K562 (cell line): ENCODE measurements around the gene ANKRD65. TPM values are rescaled to one million over a fixed set of nuclear protein-coding genes. Genes with fewer than 3 reads are reported as not detected.
A peak's percentile ranks its signal among the peaks of the same experiment; 100 is the strongest.

Experiments
- ATAC-seq: fragments of 200-7000 bp; cut with Tn5 transposase; 3 replicates; pipeline ENCODE4 v1.9.1; 2020; ENCODE audit warnings: moderate library complexity
- BruUV-seq: library from RNA; stranded (reverse); fragments of 400-500 nt; replicated peaks from 2 replicates; lab custom pipeline; 2021; lab: Mats Ljungman, UMichigan
- CTCF ChIA-PET: fragments of 300-600 bp; formaldehyde crosslinking; extraction: SDS; loops from one replicate; lab custom pipeline; 2021; ENCODE audit warnings: low intra/inter-chr PET ratio; lab: Yijun Ruan, JAX
- POLR2A ChIA-PET: fragments of 300-600, 350-650 bp; sonication (Branson Sonifier 250); formaldehyde crosslinking; extraction: SDS; loops from one replicate; lab custom pipeline; 2021; ENCODE audit warnings: antibody characterized with exemption, inconsistent platforms; lab: Yijun Ruan, JAX
- DNase-seq, 4 experiments: peaks; one replicate each; pipeline versions ENCODE4 v3.0.0 to v3.0.0-alpha.2; 2011 to 2018; ENCODE audit warnings: low spot score in 3 of 4, mixed read lengths in 3 of 4; ENCODE audit errors: extremely low read depth in 1 of 4
- FAIRE-seq: peaks from 2 replicates; lab custom pipeline; 2011; peaks lifted over from hg19 to GRCh38; lab: Jason Lieb, UNC
- H2AFZ ChIP-seq: 2 replicates; pipeline ENCODE4 v1.6.0; 2011; ENCODE audit warnings: low read depth, low read length, control low read depth, inconsistent platforms
- H3K27ac ChIP-seq: fragments of 200-600 bp; 3 replicates; pipeline ENCODE4 v1.8.0; 2011; ENCODE audit warnings: low read depth, mild to moderate bottlenecking, control low read depth, inconsistent platforms, low read length, moderate library complexity, mixed read lengths; ENCODE audit errors: extremely low read depth
- H3K27me3 ChIP-seq, 2 experiments: fragments of 300-600 bp in 1 of 2; 2 replicates in 1 of 2; 3 replicates in 1 of 2; pipeline versions ENCODE4 v1.6.0 to v1.8.0; 2011; ENCODE audit warnings: inconsistent platforms in 2 of 2, low read length in 2 of 2, mild to moderate bottlenecking in 1 of 2, mixed read lengths in 1 of 2, moderate library complexity in 1 of 2; ENCODE audit not compliant: control insufficient read depth in 2 of 2, insufficient read depth in 2 of 2
- H3K36me3 ChIP-seq: fragments of 300-600 bp; 3 replicates; pipeline ENCODE4 v1.8.0; 2011; ENCODE audit warnings: mild to moderate bottlenecking, low read length, inconsistent platforms; ENCODE audit not compliant: control insufficient read depth, insufficient read depth
- H3K4me1 ChIP-seq, 2 experiments: fragments of 200-600 bp in 1 of 2; replicated peaks in 1 of 2; 2 replicates in 1 of 2; 3 replicates in 1 of 2; pipeline versions ENCODE4 v1.5.1 to v1.8.0; 2011; ENCODE audit warnings: inconsistent platforms in 2 of 2, low read length in 2 of 2, mild to moderate bottlenecking in 1 of 2, mixed read lengths in 1 of 2, moderate library complexity in 1 of 2; ENCODE audit not compliant: control insufficient read depth in 2 of 2, insufficient read depth in 2 of 2
- H3K4me2 ChIP-seq: 2 replicates; pipeline ENCODE4 v1.6.1; 2011; ENCODE audit warnings: low read length, control low read depth, inconsistent platforms, mixed read lengths; ENCODE audit not compliant: insufficient read depth
- H3K4me3 ChIP-seq: fragments of 200-600 bp; sonication (generic), shearing (Covaris generic); 2 replicates; pipeline ENCODE4 v1.5.1; 2016; ENCODE audit warnings: control low read depth, inconsistent platforms
- H3K79me2 ChIP-seq: fragments of 200-600 bp; 3 replicates; pipeline ENCODE4 v1.8.0; 2011; ENCODE audit warnings: low read length, inconsistent platforms; ENCODE audit not compliant: control insufficient read depth, insufficient read depth
- H3K9ac ChIP-seq, 2 experiments: 2 replicates each; pipeline versions ENCODE4 v1.6.0 to v1.6.1; 2011; ENCODE audit warnings: low read depth in 2 of 2, low read length in 2 of 2, control low read depth in 1 of 2, inconsistent platforms in 1 of 2, mild to moderate bottlenecking in 1 of 2, mixed read lengths in 1 of 2; ENCODE audit not compliant: insufficient read depth in 1 of 2
- H3K9me1 ChIP-seq: one replicate; pipeline ENCODE4 v1.6.0; 2011; ENCODE audit warnings: inconsistent platforms, mild to moderate bottlenecking, low read length, moderate library complexity; ENCODE audit not compliant: control insufficient read depth, insufficient read depth
- H3K9me3 ChIP-seq: replicated peaks from 2 replicates; pipeline ENCODE4 v1.5.1; 2011; ENCODE audit warnings: low read depth, low read length, inconsistent platforms; ENCODE audit not compliant: control insufficient read depth, insufficient read depth
- H4K20me1 ChIP-seq: replicated peaks from 2 replicates; pipeline ENCODE4 v1.6.1; 2011; ENCODE audit warnings: low read length, inconsistent platforms, mixed read lengths; ENCODE audit not compliant: control insufficient read depth, insufficient read depth
- ATF3 ChIP-seq, 2 experiments: fragments of 450-650 bp in 1 of 2; sonication (generic) in 1 of 2; formaldehyde crosslinking in 1 of 2; IDR thresholded peaks in 1 of 2; conservative IDR thresholded peaks in 1 of 2; 2 replicates each; pipeline versions ENCODE4 v1.6.1 to v1.8.1; 2016 to 2023; ENCODE audit warnings: mild to moderate bottlenecking in 2 of 2, moderate library complexity in 2 of 2, inconsistent platforms in 1 of 2, missing genetic modification reagents in 1 of 2
- ATF6 ChIP-seq: sonication (generic); formaldehyde crosslinking; IDR thresholded peaks from 2 replicates; pipeline ENCODE4 v1.4.0; 2020; ENCODE audit warnings: mild to moderate bottlenecking, missing genetic modification reagents
- E2F3 ChIP-seq: fragments of 250-450 bp; sonication (Bioruptor Pico); IDR thresholded peaks from 2 replicates; pipeline ENCODE4 v1.4.0; 2020; ENCODE audit warnings: mild to moderate bottlenecking
- FOXJ2 ChIP-seq: fragments of 200-800 bp; sonication (Bioruptor generic); IDR thresholded peaks from 2 replicates; pipeline ENCODE4 v1.6.1; 2016; ENCODE audit warnings: missing genetic modification characterization, missing compliant biosample characterization
- HMG20B ChIP-seq: fragments of 250-450 bp; sonication (Bioruptor Pico); IDR thresholded peaks from 2 replicates; pipeline ENCODE4 v1.5.0; 2021; ENCODE audit warnings: mild to moderate bottlenecking
- HNRNPL ChIP-seq: fragments of 200-400 bp; formaldehyde crosslinking; IDR thresholded peaks from 2 replicates; pipeline ENCODE4 v1.6.1; 2017; ENCODE audit warnings: low read depth, mild to moderate bottlenecking, low read length
- SIN3A ChIP-seq, 2 experiments: fragments of 150-350 bp in 1 of 2; IDR thresholded peaks; 2 replicates each; pipeline ENCODE4 v1.6.1; 2011 to 2016; ENCODE audit warnings: borderline replicate concordance in 2 of 2, low read depth in 2 of 2, low read length in 2 of 2, mild to moderate bottlenecking in 2 of 2, moderate library complexity in 2 of 2; ENCODE audit not compliant: control insufficient read depth in 1 of 2
- STAG1 ChIP-seq: sonication (generic); formaldehyde crosslinking; IDR thresholded peaks from 2 replicates; pipeline ENCODE4 v1.5.0; 2020; ENCODE audit warnings: missing genetic modification reagents, borderline replicate concordance
- TGIF2 ChIP-seq: sonication (generic); formaldehyde crosslinking; IDR thresholded peaks from 2 replicates; pipeline ENCODE4 v1.8.1; 2022; ENCODE audit warnings: mild to moderate bottlenecking, missing genetic modification reagents, moderate library complexity
- ZNF133 ChIP-seq: fragments of 250-450 bp; sonication (Bioruptor Pico); IDR thresholded peaks from 2 replicates; pipeline ENCODE4 v1.4.0; 2020; ENCODE audit warnings: mild to moderate bottlenecking
- ZNF274 ChIP-seq: IDR thresholded peaks from 2 replicates; pipeline ENCODE4 v1.6.1; 2011; ENCODE audit warnings: low read depth, mild to moderate bottlenecking, low read length, moderate library complexity, borderline replicate concordance
- ZSCAN29 ChIP-seq: fragments of 450-650 bp; IDR thresholded peaks from 2 replicates; pipeline ENCODE4 v1.6.1; 2017
- WGBS: fragments of 100-300 bp; shearing (Covaris generic); methylation state at CpG from one replicate; pipeline ENCODE4 v1.1.6; 2016; ENCODE audit warnings: low coverage, mixed read lengths; ENCODE audit not compliant: insufficient coverage; ENCODE audit errors: missing lambda C conversion rate; 5-methylcytosine and 5-hydroxymethylcytosine counted together
- in situ Hi-C: fragments of 300-500 bp; cut with MboI; formaldehyde crosslinking; loops from 4 replicates; pipeline ENCODE4 v1.15.0; 2018; ENCODE audit warnings: inconsistent platforms, mixed read lengths
- intact Hi-C: fragments of 100-400 bp; cut with micrococcal nuclease; formaldehyde crosslinking; loops from 2 replicates; pipeline ENCODE4 v1.14.2; 2022
- polyA plus RNA-seq, 8 experiments: library from polyadenylated mRNA; depleted of rRNA in 4 of 8; stranded (reverse) in 5 of 8; unstranded in 3 of 8; fragments of >200 nt; fragmentation: Nextera tagmentation in 2 of 8; fragmentation: Illumina TruSeq in 1 of 8; extraction: Ambion mirVana in 2 of 8; extraction: Trizol in 1 of 8; gene quantifications; 2 replicates each; pipeline versions ENCODE4 v1.2.1 to v1.2.3, GENCODE V29; 2011 to 2014; ENCODE audit warnings: inconsistent platforms in 1 of 8, missing spikeins in 1 of 8
- total RNA-seq, 7 experiments: library from RNA; depleted of rRNA in 6 of 7; stranded (reverse); fragments of >200 nt in 6 of 7; fragmentation: Illumina TruSeq in 2 of 7; extraction: Trizol in 2 of 7; gene quantifications; 2 replicates each; pipeline versions ENCODE4 v1.2.1 to v1.2.3, GENCODE V29; 2011 to 2021; ENCODE audit warnings: low replicate concordance in 1 of 7
- TF ChIP-seq, protein P1 (sequence below): IDR thresholded peaks from 2 replicates; pipeline ENCODE4 v1.6.1; 2014; ENCODE audit warnings: antibody characterized with exemption

ANKRD65 gene
- total and polyA plus RNA-seq, 9 of the 15 experiments (the other 6 are each of a cell fraction or from before 2014, with no cell fraction given) = not detected

- TF ChIP-seq, protein P1, sequence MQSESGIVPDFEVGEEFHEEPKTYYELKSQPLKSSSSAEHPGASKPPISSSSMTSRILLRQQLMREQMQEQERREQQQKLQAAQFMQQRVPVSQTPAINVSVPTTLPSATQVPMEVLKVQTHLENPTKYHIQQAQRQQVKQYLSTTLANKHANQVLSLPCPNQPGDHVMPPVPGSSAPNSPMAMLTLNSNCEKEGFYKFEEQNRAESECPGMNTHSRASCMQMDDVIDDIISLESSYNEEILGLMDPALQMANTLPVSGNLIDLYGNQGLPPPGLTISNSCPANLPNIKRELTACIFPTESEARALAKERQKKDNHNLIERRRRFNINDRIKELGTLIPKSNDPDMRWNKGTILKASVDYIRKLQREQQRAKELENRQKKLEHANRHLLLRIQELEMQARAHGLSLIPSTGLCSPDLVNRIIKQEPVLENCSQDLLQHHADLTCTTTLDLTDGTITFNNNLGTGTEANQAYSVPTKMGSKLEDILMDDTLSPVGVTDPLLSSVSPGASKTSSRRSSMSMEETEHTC = no peak
- peak; percentile 59; the same call in 1 of the 2 replicates for TF ChIP-seq ATF3 (IDR thresholded peaks at IDR 0.05)
- TF ChIP-seq ATF3 (CRISPR knock-in tag; conservative IDR thresholded peaks at IDR 0.05) = no peak
- TF ChIP-seq HNRNPL = no peak
- TF ChIP-seq SIN3A (IDR thresholded peaks at IDR 0.05; ENCODE audit: borderline replicate concordance in 2 of 2, control insufficient read depth in 1 of 2, low read depth in 2 of 2, low read length in 2 of 2) = peak in 1 of 2 experiments; percentile 96; a peak in 1 of 4 replicates
- TF ChIP-seq, all 486 proteins: peak for 72
Measured at GRCh38 chr1:1397839-1398523, 23.1 kb downstream of the ANKRD65 start (continued).

DNA sequence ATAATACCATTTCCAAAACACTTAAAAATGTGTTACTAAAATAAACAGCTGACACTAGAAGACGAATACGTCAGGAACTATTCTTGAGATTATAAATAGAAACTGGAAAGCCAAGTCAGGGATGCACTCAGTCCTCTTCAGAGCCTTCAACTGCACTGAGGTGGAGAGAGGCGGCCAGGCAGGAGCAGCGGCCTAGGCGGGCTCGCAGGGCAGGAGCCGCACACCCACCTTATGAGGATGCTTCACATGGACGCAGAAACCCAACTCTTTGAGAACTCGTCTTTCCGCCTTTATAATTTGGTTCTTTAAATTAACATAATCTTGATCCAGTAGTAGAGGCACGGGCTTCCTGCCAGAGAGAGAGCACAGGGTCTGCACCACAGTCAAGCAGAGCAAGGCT lies 25.9 kb downstream of the ANKRD65 start:
- TF ChIP-seq E2F3 (no peak), FOXJ2 (tag) (no peak), STAG1 (CRISPR knock-in tag) (no peak), TGIF2 (CRISPR knock-in tag) (no peak), ZNF274 (no peak), ATF6 (CRISPR knock-in tag) (no peak), HMG20B (CRISPR knock-in tag) (no peak), ZNF133 (CRISPR knock-in tag) (no peak), ZSCAN29 (no peak)
- Histone ChIP-seq H4K20me1 (peaks cover 6% of the 10 kb centered on the region), H2AFZ (no peak overlapping the region), H3K36me3 (peaks cover 78% of the 10 kb centered on the region), H3K4me2 (no peak overlapping the region), H3K27me3 (no peaks in the 10 kb centered on the region), H3K79me2 (peaks cover 65% of the 10 kb centered on the region), H3K9me1 (no peaks in the 10 kb centered on the region), H3K27ac (no peak overlapping the region), H3K9me3 (no peaks in the 10 kb centered on the region), H3K4me1 (peaks cover 17 to 28% of the 10 kb centered on the region in 2 experiments), H3K4me3 (no peak overlapping the region), H3K9ac (no peak overlapping the region)
- intact Hi-C loops = loop anchor here (10.0 kb wide), 1 partner anchor 120 kb away; the partner anchor contains the start of gene ATAD3A
- ATAC-seq (no peak), DNase-seq (no peak), FAIRE-seq (no peak)
- in situ Hi-C loops = no loop called here
- ChIA-PET POLR2A (interaction anchor here (0.7 to 5.2 kb wide), 3 partner anchors 7 to 20 kb away, joined by 3 to 58 read pairs (median 3); partner anchors contain the start of gene AURKAIP1), CTCF (no interaction called here)
- WGBS = 94% methylated on average over 11 of the region's 11 CpGs
- BruUV-seq = no TSS peak
